Smooth muscle cell (in vitro differentiated cells): ENCODE data around the gene MACROD2. TPM values are rescaled to one million over a fixed set of nuclear protein-coding genes. Genes with fewer than 3 reads are reported as not detected.

Experiments used
- DNase-seq: peaks from one replicate; lab custom pipeline; 2025; ENCODE audit not compliant: unreplicated experiment; lab: John Stamatoyannopoulos, UW
- H2AFZ ChIP-seq: fragments of 200-600 bp; sonication (generic); 2 replicates; pipeline ENCODE4 v1.6.0; 2016; ENCODE audit warnings: antibody characterized with exemption, low read depth, mild to moderate bottlenecking
- H3F3A ChIP-seq: fragments of 200-600 bp; sonication (generic); 2 replicates; pipeline ENCODE4 v1.6.0; 2017; ENCODE audit warnings: antibody characterized with exemption, low read depth
- H3K27ac ChIP-seq: fragments of 200-600 bp; sonication (generic); 2 replicates; pipeline ENCODE4 v1.5.1; 2016; ENCODE audit warnings: low read depth, mild to moderate bottlenecking
- H3K27me3 ChIP-seq: fragments of 200-600 bp; sonication (generic); 2 replicates; pipeline ENCODE4 v1.6.1; 2016; ENCODE audit warnings: low read depth, mild to moderate bottlenecking
- H3K36me3 ChIP-seq: fragments of 200-600 bp; sonication (generic); 2 replicates; pipeline ENCODE4 v1.5.1; 2016; ENCODE audit warnings: low read depth
- H3K4me1 ChIP-seq: fragments of 200-600 bp; sonication (generic); 2 replicates; pipeline ENCODE4 v1.5.1; 2016; ENCODE audit warnings: low read depth
- H3K4me2 ChIP-seq: fragments of 200-600 bp; sonication (generic); 2 replicates; pipeline ENCODE4 v1.6.0; 2016; ENCODE audit warnings: mild to moderate bottlenecking
- H3K4me3 ChIP-seq: fragments of 200-600 bp; sonication (generic); 2 replicates; pipeline ENCODE4 v1.5.1; 2016; ENCODE audit warnings: mild to moderate bottlenecking
- H3K79me2 ChIP-seq: fragments of 200-600 bp; sonication (generic); 2 replicates; pipeline ENCODE4 v1.6.0; 2016; ENCODE audit warnings: low read depth, mild to moderate bottlenecking
- H3K9ac ChIP-seq: fragments of 200-600 bp; sonication (generic); 2 replicates; pipeline ENCODE4 v1.6.0; 2016; ENCODE audit warnings: low read depth
- H3K9me3 ChIP-seq: fragments of 200-600 bp; sonication (generic); replicated peaks from 2 replicates; pipeline ENCODE4 v1.5.1; 2016; ENCODE audit warnings: low read depth
- H4K20me1 ChIP-seq: fragments of 200-600 bp; sonication (generic); 2 replicates; pipeline ENCODE4 v1.6.0; 2016; ENCODE audit warnings: low read depth
- WGBS: methylation state at CpG from one replicate; pipeline ENCODE4 v1.1.7; 2016; ENCODE audit warnings: low lambda C conversion rate; 5-methylcytosine and 5-hydroxymethylcytosine counted together
- polyA plus RNA-seq: library from polyadenylated mRNA; unstranded; fragments of >200 nt; fragmentation: Nextera tagmentation; extraction: Ambion mirVana; gene quantifications from 2 replicates; pipeline ENCODE4 v1.2.1, GENCODE V29; 2016
- total RNA-seq: library from RNA; depleted of rRNA; stranded (reverse); fragments of >200 nt; gene quantifications from 2 replicates; pipeline ENCODE4 v1.2.3, GENCODE V29; 2014
- TF ChIP-seq, protein P1 (sequence below): fragments of 200-600 bp; sonication (generic); IDR thresholded peaks from 2 replicates; pipeline ENCODE4 v1.5.1; 2017; ENCODE audit warnings: borderline replicate concordance, mild to moderate bottlenecking, antibody characterized with exemption; ENCODE audit not compliant: insufficient read depth, poor library complexity, severe bottlenecking

Gene MACROD2
- total and polyA plus RNA-seq, 2 experiments from 2014 or later, result 0.04 to 0.32 TPM

GRCh38 chr20:14657266-14658005 is 662.1 kb downstream of the MACROD2 start:
- Histone ChIP-seq H3K4me2 (peak overlapping the region; percentile 17), H3K36me3 (no peaks in the 10 kb centered on the region), H3K9me3 (no peaks in the 10 kb centered on the region), H3K79me2 (no peaks in the 10 kb centered on the region), H3F3A (no peaks in the 10 kb centered on the region), H2AFZ (peak overlapping the region; percentile 27), H3K27ac (no peak overlapping the region), H3K4me3 (no peak overlapping the region), H3K4me1 (no peaks in the 10 kb centered on the region), H3K9ac (no peak overlapping the region), H4K20me1 (no peaks in the 10 kb centered on the region), H3K27me3 (no peaks in the 10 kb centered on the region)
- DNase-seq, result no peak
- TF ChIP-seq, protein P1, sequence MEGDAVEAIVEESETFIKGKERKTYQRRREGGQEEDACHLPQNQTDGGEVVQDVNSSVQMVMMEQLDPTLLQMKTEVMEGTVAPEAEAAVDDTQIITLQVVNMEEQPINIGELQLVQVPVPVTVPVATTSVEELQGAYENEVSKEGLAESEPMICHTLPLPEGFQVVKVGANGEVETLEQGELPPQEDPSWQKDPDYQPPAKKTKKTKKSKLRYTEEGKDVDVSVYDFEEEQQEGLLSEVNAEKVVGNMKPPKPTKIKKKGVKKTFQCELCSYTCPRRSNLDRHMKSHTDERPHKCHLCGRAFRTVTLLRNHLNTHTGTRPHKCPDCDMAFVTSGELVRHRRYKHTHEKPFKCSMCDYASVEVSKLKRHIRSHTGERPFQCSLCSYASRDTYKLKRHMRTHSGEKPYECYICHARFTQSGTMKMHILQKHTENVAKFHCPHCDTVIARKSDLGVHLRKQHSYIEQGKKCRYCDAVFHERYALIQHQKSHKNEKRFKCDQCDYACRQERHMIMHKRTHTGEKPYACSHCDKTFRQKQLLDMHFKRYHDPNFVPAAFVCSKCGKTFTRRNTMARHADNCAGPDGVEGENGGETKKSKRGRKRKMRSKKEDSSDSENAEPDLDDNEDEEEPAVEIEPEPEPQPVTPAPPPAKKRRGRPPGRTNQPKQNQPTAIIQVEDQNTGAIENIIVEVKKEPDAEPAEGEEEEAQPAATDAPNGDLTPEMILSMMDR, result no peak
- WGBS, result 57% methylated on average over 4 of the region's 4 CpGs

- no peak for DNase-seq
- Histone ChIP-seq H3K36me3 (no peaks in the 10 kb centered on the region), H3K4me1 (no peaks in the 10 kb centered on the region), H3K4me3 (no peak overlapping the region), H3K27me3 (no peaks in the 10 kb centered on the region), H3K27ac (no peak overlapping the region), H3F3A (no peaks in the 10 kb centered on the region), H3K79me2 (no peaks in the 10 kb centered on the region), H4K20me1 (no peaks in the 10 kb centered on the region), H3K9me3 (no peaks in the 10 kb centered on the region), H3K4me2 (no peak overlapping the region), H3K9ac (no peak overlapping the region), H2AFZ (no peak overlapping the region)
- TF ChIP-seq, protein P1, result no peak
- WGBS, result 86% methylated on average over 3 of the region's 3 CpGs
Observed at GRCh38 chr20:14664101-14664500, 668.8 kb downstream of the MACROD2 start.

GRCh38 chr20:14666696-14667095 is 671.4 kb downstream of the MACROD2 start:
- Histone ChIP-seq H3K27ac (no peak overlapping the region), H3K4me3 (no peak overlapping the region), H3F3A (no peaks in the 10 kb centered on the region), H2AFZ (peak overlapping the region; percentile 46), H3K27me3 (no peaks in the 10 kb centered on the region), H4K20me1 (no peaks in the 10 kb centered on the region), H3K4me2 (no peak overlapping the region), H3K9me3 (no peaks in the 10 kb centered on the region), H3K9ac (no peak overlapping the region), H3K4me1 (no peaks in the 10 kb centered on the region), H3K79me2 (no peaks in the 10 kb centered on the region), H3K36me3 (no peaks in the 10 kb centered on the region)
- no peak for DNase-seq
- WGBS, result 79% methylated on average over 1 of the region's 1 CpG
- TF ChIP-seq, protein P1, result no peak

DNA sequence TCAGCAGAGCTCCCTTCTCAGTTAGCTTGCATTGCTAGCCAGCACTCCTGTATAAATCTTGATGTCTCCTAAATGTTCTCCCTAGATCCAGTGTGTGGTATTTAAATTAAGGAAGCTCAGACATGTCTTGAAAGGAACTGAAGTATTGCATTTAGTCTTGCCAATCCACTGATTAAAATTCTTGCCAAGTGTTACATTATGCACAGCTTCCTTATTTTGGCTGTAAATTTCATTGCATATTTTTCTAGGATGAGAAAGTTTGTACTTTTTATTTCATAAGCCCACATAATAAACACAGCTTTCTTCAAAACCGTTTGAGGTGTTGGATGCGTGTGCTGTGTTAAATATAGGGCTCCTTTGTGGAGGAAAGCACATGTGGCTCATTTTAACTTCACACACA is 671.9 kb downstream of the MACROD2 start:
- no peaks in the 10 kb centered on the region for H3K4me1 ChIP-seq
- H3K36me3 ChIP-seq, result no peaks in the 10 kb centered on the region
- H2AFZ ChIP-seq, result peak overlapping the region; percentile 46
- no peaks in the 10 kb centered on the region for H4K20me1 ChIP-seq
- H3K9me3 ChIP-seq, result no peaks in the 10 kb centered on the region
- H3F3A ChIP-seq, result no peaks in the 10 kb centered on the region
- 94% methylated on average over 2 of the region's 2 CpGs for WGBS
- DNase-seq, result no peak
- no peak overlapping the region for H3K4me2 ChIP-seq
- no peaks in the 10 kb centered on the region for H3K79me2 ChIP-seq
- H3K9ac ChIP-seq, result no peak overlapping the region
- no peak overlapping the region for H3K4me3 ChIP-seq
- TF ChIP-seq, protein P1, result no peak
- no peaks in the 10 kb centered on the region for H3K27me3 ChIP-seq
- H3K27ac ChIP-seq, result no peak overlapping the region
